HepG2 (cell line): ENCODE data around the gene DENND4C. TPM values are rescaled to one million over a fixed set of nuclear protein-coding genes. Genes with fewer than 3 reads are reported as not detected.

Source experiments
- ATAC-seq: fragments of 200-7000 bp; cut with Tn5 transposase; 3 replicates; pipeline ENCODE4 v1.9.1; 2020; ENCODE audit warnings: mild to moderate bottlenecking, moderate library complexity
- BruUV-seq: library from RNA; stranded (reverse); fragments of 400-500 nt; replicated peaks from 2 replicates; lab custom pipeline; 2021; lab: Mats Ljungman, UMichigan
- CTCF ChIA-PET: fragments of 300-600 bp; formaldehyde crosslinking; extraction: SDS; loops from one replicate; lab custom pipeline; 2021; ENCODE audit warnings: low total read pairs, inconsistent platforms, low intra/inter-chr PET ratio; lab: Yijun Ruan, JAX
- POLR2A ChIA-PET: fragments of 350-600 bp; sonication (Branson Sonifier 250); formaldehyde crosslinking; loops from one replicate; lab custom pipeline; 2020; ENCODE audit warnings: antibody characterized with exemption, inconsistent platforms; lab: Yijun Ruan, JAX
- DNase-seq: peaks from one replicate; pipeline ENCODE4 v3.0.0-alpha.2; 2015; ENCODE audit warnings: low spot score
- FAIRE-seq: peaks from 3 replicates; lab custom pipeline; 2011; peaks lifted over from hg19 to GRCh38; lab: Jason Lieb, UNC
- H2AFZ ChIP-seq: one replicate; pipeline ENCODE4 v1.6.1; 2011; ENCODE audit warnings: low read length, inconsistent platforms
- H3K27ac ChIP-seq: fragments of 300-600 bp; 3 replicates; pipeline ENCODE4 v1.8.0; 2011; ENCODE audit warnings: mixed run types, mild to moderate bottlenecking, mixed read lengths, low read length, inconsistent platforms; ENCODE audit not compliant: insufficient read depth; ENCODE audit errors: extremely low read length
- H3K27me3 ChIP-seq, 2 experiments: fragments of 200-600 bp in 1 of 2; 2 replicates in 1 of 2; 3 replicates in 1 of 2; pipeline versions ENCODE4 v1.6.0 to v1.8.0; 2011; ENCODE audit warnings: low read length in 2 of 2, mild to moderate bottlenecking in 2 of 2, moderate library complexity in 2 of 2, inconsistent platforms in 1 of 2; ENCODE audit not compliant: insufficient read depth in 2 of 2, control insufficient read depth in 1 of 2
- H3K36me3 ChIP-seq, 2 experiments: fragments of 200-600 bp in 1 of 2; replicated peaks in 1 of 2; 2 replicates in 1 of 2; 3 replicates in 1 of 2; pipeline versions ENCODE4 v1.5.1 to v1.8.0; 2011; ENCODE audit warnings: low read length in 2 of 2, inconsistent platforms in 1 of 2; ENCODE audit not compliant: insufficient read depth in 2 of 2, control insufficient read depth in 1 of 2
- H3K4me1 ChIP-seq: 2 replicates; pipeline ENCODE4 v1.5.1; 2012; ENCODE audit warnings: low read length, inconsistent platforms; ENCODE audit not compliant: insufficient read depth
- H3K4me2 ChIP-seq: 2 replicates; pipeline ENCODE4 v1.6.0; 2011; ENCODE audit warnings: low read depth, low read length, inconsistent platforms
- H3K4me3 ChIP-seq, 3 experiments: fragments of 200-600 bp in 1 of 3; sonication (generic), shearing (Covaris generic) in 1 of 3; replicated peaks in 1 of 3; 2 replicates each; pipeline ENCODE4 v1.5.1; 2011 to 2016; ENCODE audit warnings: low read length in 3 of 3, inconsistent platforms in 2 of 3, low read depth in 2 of 3, mild to moderate bottlenecking in 2 of 3, control low read depth in 1 of 3, mixed read lengths in 1 of 3; ENCODE audit not compliant: insufficient read depth in 1 of 3
- H3K79me2 ChIP-seq: one replicate; pipeline ENCODE4 v1.6.1; 2011; ENCODE audit warnings: low read length, inconsistent platforms; ENCODE audit not compliant: insufficient read depth
- H3K9ac ChIP-seq: 2 replicates; pipeline ENCODE4 v1.6.0; 2011; ENCODE audit warnings: mild to moderate bottlenecking, low read depth, low read length, inconsistent platforms; ENCODE audit not compliant: insufficient read depth
- H3K9me3 ChIP-seq: 2 replicates; pipeline ENCODE4 v1.5.1; 2012; ENCODE audit warnings: mild to moderate bottlenecking, low read length
- H4K20me1 ChIP-seq: 2 replicates; pipeline ENCODE4 v1.6.0; 2011; ENCODE audit warnings: inconsistent platforms, mild to moderate bottlenecking, low read length, moderate library complexity; ENCODE audit not compliant: insufficient read depth
- CEBPB ChIP-seq: IDR thresholded peaks from 2 replicates; pipeline ENCODE4 v1.6.1; 2011; ENCODE audit warnings: low read depth, low read length, improper control_type of control experiment, borderline replicate concordance
- HIVEP1 ChIP-seq: sonication (generic); formaldehyde crosslinking; IDR thresholded peaks from 2 replicates; pipeline ENCODE4 v1.4.0; 2020; ENCODE audit warnings: mild to moderate bottlenecking, missing genetic modification reagents
- SMAD3 ChIP-seq: sonication (generic); formaldehyde crosslinking; IDR thresholded peaks from 2 replicates; pipeline ENCODE4 v1.4.0; 2020; ENCODE audit warnings: missing genetic modification reagents
- ZNF619 ChIP-seq: sonication (generic); formaldehyde crosslinking; IDR thresholded peaks from 2 replicates; pipeline ENCODE4 v1.4.0; 2020; ENCODE audit warnings: mild to moderate bottlenecking, missing genetic modification reagents
- WGBS: methylation state at CpG from one replicate; pipeline ENCODE4 v1.1.6; 2017; ENCODE audit warnings: low lambda C conversion rate; 5-methylcytosine and 5-hydroxymethylcytosine counted together
- in situ Hi-C: cut with HindIII; loops from 2 replicates; pipeline ENCODE4 v1.10.0; 2017; ENCODE audit warnings: low pct_unique_long_range_greater_than_20kb; ENCODE audit not compliant: extremely low pct_ligation_motif_present
- intact Hi-C: fragments of 100-400 bp; cut with micrococcal nuclease; formaldehyde crosslinking; loops from one replicate; pipeline ENCODE4 v1.10.0; 2022; ENCODE audit not compliant: unreplicated experiment
- polyA plus RNA-seq, 8 experiments: library from polyadenylated mRNA; depleted of rRNA in 3 of 8; stranded (reverse) in 7 of 8; unstranded in 1 of 8; fragments of >200 nt; fragmentation: Illumina TruSeq in 4 of 8; extraction: Trizol in 4 of 8; gene quantifications; 2 replicates each; pipeline versions ENCODE4 v1.2.1 to v1.2.3, GENCODE V29; 2011 to 2016; ENCODE audit warnings: low read depth in 4 of 8, missing spikeins in 1 of 8, mixed read lengths in 1 of 8; ENCODE audit not compliant: insufficient read depth in 1 of 8
- total RNA-seq, 5 experiments: library from RNA; depleted of rRNA; stranded (reverse); fragments of >200 nt; fragmentation: Illumina TruSeq; extraction: Trizol; gene quantifications; 2 replicates each; pipeline ENCODE4 v1.2.3, GENCODE V29; 2016; ENCODE audit warnings: low read depth in 1 of 5
- TF ChIP-seq, protein P1 (sequence below): sonication (generic); formaldehyde crosslinking; IDR thresholded peaks from 2 replicates; pipeline ENCODE4 v1.4.0; 2020; ENCODE audit warnings: mild to moderate bottlenecking, missing genetic modification reagents
- TF ChIP-seq, protein P2 (sequence below): sonication (generic); formaldehyde crosslinking; IDR thresholded peaks from 2 replicates; pipeline ENCODE4 v1.4.0; 2020; ENCODE audit warnings: missing genetic modification reagents
- TF ChIP-seq, protein P3 (sequence below): sonication (generic); formaldehyde crosslinking; IDR thresholded peaks from 2 replicates; pipeline ENCODE4 v1.8.0; 2022; ENCODE audit warnings: mild to moderate bottlenecking, missing genetic modification reagents, moderate library complexity
- TF ChIP-seq, protein P4 (sequence below): sonication (generic); formaldehyde crosslinking; IDR thresholded peaks from 2 replicates; pipeline ENCODE4 v1.4.0; 2020; ENCODE audit warnings: mild to moderate bottlenecking, missing genetic modification reagents
- TF ChIP-seq, protein P5 (sequence below): IDR thresholded peaks from 2 replicates; pipeline ENCODE4 v1.6.1; 2016; ENCODE audit warnings: missing genetic modification reagents, missing compliant biosample characterization
- TF ChIP-seq, protein P6 (sequence below): sonication (generic); formaldehyde crosslinking; IDR thresholded peaks from 2 replicates; pipeline ENCODE4 v1.4.0; 2020; ENCODE audit warnings: missing genetic modification reagents

Gene DENND4C
- total and polyA plus RNA-seq, 2 of the 13 experiments (the other 11 are each of a cell fraction or from before 2014, with no cell fraction given) = 19.1 to 27.2 TPM

DNA sequence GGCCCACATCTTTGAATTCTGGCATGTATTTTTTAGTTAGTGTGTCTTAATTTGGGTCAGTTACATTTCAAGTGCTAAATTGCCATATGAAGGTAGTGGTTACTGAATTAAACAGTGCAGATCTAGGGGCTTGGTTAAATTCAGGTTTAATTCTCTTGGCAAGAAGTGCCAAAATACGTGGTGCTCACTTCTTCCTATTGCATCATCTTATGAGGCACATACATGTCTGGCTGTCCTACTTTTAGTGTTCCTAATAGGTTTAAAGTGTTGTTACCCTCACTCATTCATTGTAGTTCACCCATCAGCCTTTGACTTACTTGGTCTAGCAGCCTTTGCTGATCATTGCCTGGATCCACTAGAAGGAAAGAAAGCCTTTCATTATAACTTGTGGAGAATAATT is 90.0 kb downstream of the DENND4C start:
- Histone ChIP-seq H4K20me1 (no peaks in the 10 kb centered on the region), H3K4me3 (no peak overlapping the region)
- POLR2A ChIA-PET = no interaction called here
- TF ChIP-seq ZNF619 (CRISPR knock-in tag) (no peak), SMAD3 (CRISPR knock-in tag) (no peak), CEBPB (peak; percentile 36; the same call in 1 of the 2 replicates)
- TF ChIP-seq, protein P1, sequence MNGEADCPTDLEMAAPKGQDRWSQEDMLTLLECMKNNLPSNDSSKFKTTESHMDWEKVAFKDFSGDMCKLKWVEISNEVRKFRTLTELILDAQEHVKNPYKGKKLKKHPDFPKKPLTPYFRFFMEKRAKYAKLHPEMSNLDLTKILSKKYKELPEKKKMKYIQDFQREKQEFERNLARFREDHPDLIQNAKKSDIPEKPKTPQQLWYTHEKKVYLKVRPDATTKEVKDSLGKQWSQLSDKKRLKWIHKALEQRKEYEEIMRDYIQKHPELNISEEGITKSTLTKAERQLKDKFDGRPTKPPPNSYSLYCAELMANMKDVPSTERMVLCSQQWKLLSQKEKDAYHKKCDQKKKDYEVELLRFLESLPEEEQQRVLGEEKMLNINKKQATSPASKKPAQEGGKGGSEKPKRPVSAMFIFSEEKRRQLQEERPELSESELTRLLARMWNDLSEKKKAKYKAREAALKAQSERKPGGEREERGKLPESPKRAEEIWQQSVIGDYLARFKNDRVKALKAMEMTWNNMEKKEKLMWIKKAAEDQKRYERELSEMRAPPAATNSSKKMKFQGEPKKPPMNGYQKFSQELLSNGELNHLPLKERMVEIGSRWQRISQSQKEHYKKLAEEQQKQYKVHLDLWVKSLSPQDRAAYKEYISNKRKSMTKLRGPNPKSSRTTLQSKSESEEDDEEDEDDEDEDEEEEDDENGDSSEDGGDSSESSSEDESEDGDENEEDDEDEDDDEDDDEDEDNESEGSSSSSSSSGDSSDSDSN (CRISPR knock-in tag) = no peak
- TF ChIP-seq, all 625 proteins: peak for 1
- 95% methylated on average over 1 of the region's 1 CpG for WGBS
- H3K4me1 ChIP-seq = no peaks in the 10 kb centered on the region
- no peak overlapping the region for H3K27ac ChIP-seq
- in situ Hi-C loops (no loop called here), intact Hi-C loops (no loop called here)
- H3K9ac ChIP-seq = no peak overlapping the region
- H2AFZ ChIP-seq = no peak overlapping the region
- H3K4me2 ChIP-seq = no peak overlapping the region
- no peak for FAIRE-seq
- H3K27me3 ChIP-seq = no peaks in the 10 kb centered on the region
- no TSS peak for BruUV-seq
- no peaks in the 10 kb centered on the region for H3K9me3 ChIP-seq
- no peaks in the 10 kb centered on the region for H3K79me2 ChIP-seq
- ATAC-seq = no peak
- no peak for DNase-seq
- CTCF ChIA-PET = no interaction called here
- H3K36me3 ChIP-seq = peaks cover 2 to 18% of the 10 kb centered on the region in 2 experiments; a peak in 4 of 5 replicates

DNA sequence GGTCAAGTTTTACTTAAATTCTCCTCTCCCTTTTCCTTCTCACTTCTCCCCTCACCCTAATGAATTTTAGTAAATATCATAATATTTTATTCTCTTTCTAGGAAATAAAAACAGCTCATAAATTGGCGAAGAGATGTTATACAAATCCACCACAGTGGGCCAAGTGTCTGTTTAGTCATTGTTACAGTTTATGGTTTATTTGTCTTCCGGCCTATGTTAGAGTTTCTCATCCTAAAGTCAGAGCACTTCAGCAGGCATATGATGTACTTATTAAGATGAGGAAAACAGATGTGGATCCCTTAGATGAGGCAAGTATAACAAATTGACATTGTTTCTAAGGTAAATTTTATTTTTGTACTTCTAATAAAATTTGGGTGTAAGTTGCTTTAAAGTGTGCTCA is 101.4 kb downstream of the DENND4C start:
- intact Hi-C loops = no loop called here

More for the DNA sequence above, 101.4 kb downstream of the DENND4C start:
- FAIRE-seq = no peak
- TF ChIP-seq HIVEP1 (CRISPR knock-in tag) = no peak
- TF ChIP-seq, protein P2, sequence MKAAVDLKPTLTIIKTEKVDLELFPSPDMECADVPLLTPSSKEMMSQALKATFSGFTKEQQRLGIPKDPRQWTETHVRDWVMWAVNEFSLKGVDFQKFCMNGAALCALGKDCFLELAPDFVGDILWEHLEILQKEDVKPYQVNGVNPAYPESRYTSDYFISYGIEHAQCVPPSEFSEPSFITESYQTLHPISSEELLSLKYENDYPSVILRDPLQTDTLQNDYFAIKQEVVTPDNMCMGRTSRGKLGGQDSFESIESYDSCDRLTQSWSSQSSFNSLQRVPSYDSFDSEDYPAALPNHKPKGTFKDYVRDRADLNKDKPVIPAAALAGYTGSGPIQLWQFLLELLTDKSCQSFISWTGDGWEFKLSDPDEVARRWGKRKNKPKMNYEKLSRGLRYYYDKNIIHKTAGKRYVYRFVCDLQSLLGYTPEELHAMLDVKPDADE (CRISPR knock-in tag) = no peak
- TF ChIP-seq, protein P3, sequence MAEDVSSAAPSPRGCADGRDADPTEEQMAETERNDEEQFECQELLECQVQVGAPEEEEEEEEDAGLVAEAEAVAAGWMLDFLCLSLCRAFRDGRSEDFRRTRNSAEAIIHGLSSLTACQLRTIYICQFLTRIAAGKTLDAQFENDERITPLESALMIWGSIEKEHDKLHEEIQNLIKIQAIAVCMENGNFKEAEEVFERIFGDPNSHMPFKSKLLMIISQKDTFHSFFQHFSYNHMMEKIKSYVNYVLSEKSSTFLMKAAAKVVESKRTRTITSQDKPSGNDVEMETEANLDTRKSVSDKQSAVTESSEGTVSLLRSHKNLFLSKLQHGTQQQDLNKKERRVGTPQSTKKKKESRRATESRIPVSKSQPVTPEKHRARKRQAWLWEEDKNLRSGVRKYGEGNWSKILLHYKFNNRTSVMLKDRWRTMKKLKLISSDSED (CRISPR knock-in tag) = no peak
- TF ChIP-seq, protein P4, sequence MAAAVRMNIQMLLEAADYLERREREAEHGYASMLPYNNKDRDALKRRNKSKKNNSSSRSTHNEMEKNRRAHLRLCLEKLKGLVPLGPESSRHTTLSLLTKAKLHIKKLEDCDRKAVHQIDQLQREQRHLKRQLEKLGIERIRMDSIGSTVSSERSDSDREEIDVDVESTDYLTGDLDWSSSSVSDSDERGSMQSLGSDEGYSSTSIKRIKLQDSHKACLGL (CRISPR knock-in tag) = no peak
- TF ChIP-seq, protein P5, sequence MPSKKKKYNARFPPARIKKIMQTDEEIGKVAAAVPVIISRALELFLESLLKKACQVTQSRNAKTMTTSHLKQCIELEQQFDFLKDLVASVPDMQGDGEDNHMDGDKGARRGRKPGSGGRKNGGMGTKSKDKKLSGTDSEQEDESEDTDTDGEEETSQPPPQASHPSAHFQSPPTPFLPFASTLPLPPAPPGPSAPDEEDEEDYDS (CRISPR knock-in tag) = no peak
- TF ChIP-seq, protein P6, sequence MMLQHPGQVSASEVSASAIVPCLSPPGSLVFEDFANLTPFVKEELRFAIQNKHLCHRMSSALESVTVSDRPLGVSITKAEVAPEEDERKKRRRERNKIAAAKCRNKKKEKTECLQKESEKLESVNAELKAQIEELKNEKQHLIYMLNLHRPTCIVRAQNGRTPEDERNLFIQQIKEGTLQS (CRISPR knock-in tag) = no peak
- TF ChIP-seq, all 625 proteins: peak for 0
- Histone ChIP-seq H3K27me3 (no peaks in the 10 kb centered on the region), H3K4me2 (no peak overlapping the region), H3K36me3 (peaks cover 3 to 41% of the 10 kb centered on the region in 2 experiments; a peak in 3 of 5 replicates), H3K9ac (no peak overlapping the region), H3K27ac (no peak overlapping the region), H3K4me1 (no peaks in the 10 kb centered on the region; the same call in 1 of the 2 replicates), H3K9me3 (no peaks in the 10 kb centered on the region), H4K20me1 (no peaks in the 10 kb centered on the region), H3K79me2 (no peaks in the 10 kb centered on the region), H3K4me3 (no peak overlapping the region), H2AFZ (no peak overlapping the region)
- CTCF ChIA-PET = no interaction called here
- WGBS = 99% methylated on average over 2 of the region's 2 CpGs
- ATAC-seq (no peak), DNase-seq (no peak)
- in situ Hi-C loops = no loop called here
- POLR2A ChIA-PET = no interaction called here
- BruUV-seq = no TSS peak
